Ammon's horn (tissue), 1 donor: ENCODE measurements around the gene VPS8.

ENCODE experiments used
- DNase-seq: peaks from one replicate; pipeline ENCODE4 v3.0.0-alpha.2; 2016; ENCODE audit warnings: low spot score

VPS8 gene

GRCh38 chr3:184812662-184813042 is 686 bp downstream of the VPS8 start:
- no peak for DNase-seq

DNA sequence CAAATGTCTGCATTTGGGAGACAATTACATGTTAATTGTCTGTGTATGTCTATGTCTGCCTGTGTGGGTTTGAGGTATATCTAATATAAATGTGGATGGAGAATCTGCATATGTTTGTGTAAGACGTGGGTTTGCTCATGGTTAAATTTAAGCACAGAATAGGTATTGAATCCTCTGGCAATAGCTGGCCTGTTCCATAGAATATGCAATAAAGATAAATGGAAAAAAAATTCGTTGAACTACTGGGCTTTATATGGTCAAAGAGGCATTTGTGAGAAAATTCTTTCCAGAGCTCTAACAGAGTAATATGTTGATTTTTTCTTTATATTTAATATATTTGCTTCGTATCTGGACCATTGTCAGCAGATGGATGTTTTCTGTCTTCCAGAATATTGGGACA is 1.4 kb downstream of the VPS8 start:
- no peak for DNase-seq

DNA sequence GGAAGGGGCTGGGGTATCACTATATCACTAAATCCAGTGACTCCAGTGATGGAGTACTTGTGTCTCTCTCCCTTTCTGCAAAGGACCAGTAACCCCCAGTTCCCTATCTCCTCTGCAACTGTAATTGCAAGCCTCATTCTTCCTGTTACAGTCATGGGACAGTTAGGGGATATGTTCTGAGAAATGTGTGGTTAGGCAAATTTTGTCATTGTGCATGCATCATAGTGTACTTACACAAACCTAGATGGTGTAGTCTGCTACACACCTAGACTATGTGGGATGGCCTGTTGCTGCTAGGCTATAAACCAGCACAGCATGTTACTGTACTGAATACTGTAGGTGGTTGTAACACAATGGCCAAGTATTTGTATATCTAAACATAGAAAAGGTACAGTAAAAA is 2.2 kb downstream of the VPS8 start:
- DNase-seq: no peak

DNA sequence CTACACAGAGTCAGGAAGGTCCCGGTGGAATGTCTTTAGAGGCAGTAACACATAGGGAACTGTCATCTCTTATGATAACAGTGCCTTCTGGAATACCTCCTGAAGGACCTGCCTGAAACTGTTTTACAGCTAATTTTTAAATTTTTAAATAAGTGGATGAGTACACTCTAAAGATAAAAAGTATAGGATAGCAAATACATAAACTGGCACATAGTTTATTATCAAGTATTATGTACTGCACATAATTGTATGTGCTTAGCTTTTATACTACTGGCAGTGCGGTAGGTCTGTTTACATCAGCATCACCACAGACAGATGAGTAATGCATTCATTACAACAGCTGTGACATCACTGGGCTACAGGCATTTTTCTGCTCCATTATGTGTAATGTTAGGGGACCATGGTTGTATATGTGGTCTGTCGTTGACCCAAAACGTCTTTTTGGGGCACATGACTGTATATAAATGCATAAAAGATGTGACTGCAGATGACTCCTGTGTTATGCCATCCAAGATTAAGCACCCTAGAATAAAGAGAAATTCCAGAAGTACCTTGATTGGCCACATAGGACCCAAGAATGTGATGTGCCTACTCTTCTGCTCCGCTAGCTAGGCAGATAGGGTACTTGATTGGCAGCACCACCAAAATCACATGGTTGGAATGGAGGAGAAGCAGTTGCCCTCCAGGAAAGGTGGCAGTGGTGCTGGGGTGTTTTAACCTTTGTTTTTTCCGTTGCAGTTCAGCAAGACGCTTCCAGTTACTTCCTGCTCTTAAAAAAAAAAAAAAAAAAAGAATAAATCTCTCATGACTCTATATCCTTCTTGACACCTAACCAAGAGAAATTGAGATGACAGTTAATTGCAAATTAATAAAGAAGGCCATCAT is 3.3 kb downstream of the VPS8 start:
- DNase-seq: no peak

DNA sequence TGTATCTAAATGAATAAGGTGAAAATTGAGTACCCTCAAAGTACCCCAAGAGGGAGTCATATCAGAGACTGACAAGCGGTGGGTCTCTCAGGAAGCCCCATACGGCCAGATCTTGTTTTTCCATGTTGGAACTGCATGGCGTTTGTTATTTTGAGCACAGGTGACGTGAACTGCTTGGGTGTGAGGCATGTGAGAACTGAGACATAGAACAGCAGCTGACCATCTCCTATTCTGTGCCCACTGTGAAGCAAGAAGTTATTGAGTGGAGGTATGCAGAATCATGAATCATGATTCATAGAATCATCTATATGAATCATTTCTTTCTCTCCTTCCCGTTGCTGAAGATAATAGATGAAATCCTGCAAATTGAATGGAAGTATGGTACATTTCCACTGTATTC is 4.6 kb downstream of the VPS8 start:
- DNase-seq: no peak

GRCh38 chr3:184820525-184820924 is 8.6 kb downstream of the VPS8 start:
- no peak for DNase-seq

DNA sequence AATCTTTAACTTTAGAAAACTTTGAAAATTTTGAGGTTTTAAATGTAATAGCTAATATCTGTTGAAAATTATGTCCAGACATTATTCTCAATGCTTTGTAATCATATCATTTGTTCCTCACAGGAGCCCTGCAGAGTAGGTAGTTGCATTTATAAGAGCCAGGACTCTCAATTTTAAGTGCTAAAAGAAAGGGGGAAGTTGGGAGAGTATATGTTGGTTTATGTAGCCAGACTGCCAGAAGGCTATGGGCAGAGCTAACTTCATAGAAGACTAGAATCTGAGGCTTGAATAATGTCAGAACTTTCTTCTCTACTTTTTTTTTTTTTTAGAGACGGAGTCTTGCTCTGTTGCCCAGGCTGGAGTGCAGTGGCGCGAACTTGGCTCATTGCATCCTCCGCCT is 9.1 kb downstream of the VPS8 start:
- DNase-seq: no peak

DNA sequence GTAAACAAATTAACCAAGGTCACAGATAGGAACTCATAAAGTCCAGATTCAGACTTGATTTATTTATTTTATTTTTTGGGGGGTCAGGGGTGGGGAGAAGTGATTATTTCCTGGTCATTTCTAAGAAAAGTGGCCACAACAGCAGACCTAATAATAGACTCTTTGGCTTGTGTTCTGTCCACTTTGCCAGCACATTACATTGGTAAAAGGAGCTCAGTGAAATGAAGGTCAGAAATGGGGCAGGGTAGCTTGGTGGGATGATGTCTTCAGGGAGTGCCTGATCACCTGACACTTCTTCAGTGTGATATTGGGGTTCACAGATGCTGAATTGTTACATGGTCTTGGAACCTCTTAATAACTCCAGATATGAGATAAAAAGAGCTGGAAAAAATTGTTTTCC is 10.1 kb downstream of the VPS8 start:
- no peak for DNase-seq

DNA sequence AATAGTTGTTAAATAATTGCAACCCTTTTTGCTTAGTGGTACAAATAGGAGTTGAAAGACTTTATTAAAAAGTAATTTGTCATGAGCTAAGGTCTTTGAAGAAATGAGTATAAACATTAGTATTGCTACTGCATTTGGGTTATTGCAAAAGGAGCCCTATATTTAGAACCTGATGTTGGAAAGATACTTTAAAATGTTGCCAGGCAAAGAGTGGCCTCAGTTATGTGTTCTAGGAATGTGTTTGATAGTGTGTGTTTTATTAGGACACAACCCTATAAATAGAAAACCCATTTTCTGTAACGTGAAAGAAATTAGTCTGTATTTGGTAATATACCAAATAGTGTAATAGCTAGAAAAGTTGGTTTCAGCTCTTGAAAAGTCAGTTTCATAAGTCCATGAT is 10.7 kb downstream of the VPS8 start:
- no peak for DNase-seq

GRCh38 chr3:184823990-184824389 is 12.0 kb downstream of the VPS8 start:
- DNase-seq: no peak

DNA sequence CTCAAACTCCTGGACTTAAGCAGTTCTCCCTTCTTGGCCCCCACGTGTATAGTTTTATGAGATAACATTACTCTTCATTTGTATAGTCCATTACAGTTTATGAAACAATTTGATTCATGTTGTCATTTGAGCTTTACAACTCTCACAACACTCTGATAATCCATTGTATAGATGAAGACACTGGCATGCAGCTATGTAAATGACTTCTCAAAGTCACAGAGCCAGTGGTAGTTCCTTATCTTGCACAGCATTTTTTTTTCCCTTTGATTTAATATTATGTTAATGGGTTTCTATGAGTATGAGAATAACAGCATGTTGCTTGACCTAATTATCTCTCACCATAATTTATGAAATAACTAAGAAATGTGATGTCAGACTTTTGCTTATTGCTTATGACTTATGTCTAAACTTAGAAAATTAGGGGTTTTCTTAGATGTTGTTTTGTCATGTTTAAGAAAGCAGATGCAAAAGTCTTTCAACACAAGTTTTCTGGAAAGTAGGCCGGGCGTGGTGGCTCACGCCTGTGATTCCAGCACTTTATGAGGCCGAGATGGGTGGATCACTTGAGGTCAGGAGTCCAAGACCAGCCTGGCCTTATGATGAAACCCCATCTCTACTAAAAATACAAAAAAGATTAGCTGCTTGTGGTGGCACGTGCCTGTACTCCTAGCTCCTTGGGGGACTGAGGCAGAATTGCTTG is 13.3 kb downstream of the VPS8 start:
- no peak for DNase-seq

DNA sequence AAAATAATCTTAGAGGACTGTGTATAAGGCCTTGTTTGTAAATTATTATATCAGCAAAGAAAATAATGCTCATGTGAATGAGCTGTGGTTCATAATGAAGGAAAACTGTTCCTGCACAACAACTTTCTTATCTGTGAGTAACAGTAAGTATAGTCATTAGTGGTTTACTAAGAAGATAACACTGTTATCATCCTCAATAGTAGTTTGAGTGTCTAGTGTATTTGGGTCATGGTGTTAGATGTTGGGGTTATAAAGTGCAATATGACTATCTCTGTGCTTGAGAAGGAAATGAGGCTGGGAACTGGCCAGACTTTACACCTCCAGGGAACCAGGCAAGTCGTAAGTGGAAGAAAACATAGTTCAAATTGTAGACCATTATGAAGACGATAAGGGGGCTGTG is 15.6 kb downstream of the VPS8 start:
- DNase-seq: no peak

GRCh38 chr3:184832044-184832443 is 20.1 kb downstream of the VPS8 start:
- no peak for DNase-seq

- no peak for DNase-seq
These were observed 20.9 kb downstream of the VPS8 start for GRCh38 chr3:184832903-184833302.

- no peak for DNase-seq
These were observed 24.3 kb downstream of the VPS8 start for GRCh38 chr3:184836090-184836822.

- DNase-seq: no peak
These were observed 30.5 kb downstream of the VPS8 start for GRCh38 chr3:184842433-184842832.

DNA sequence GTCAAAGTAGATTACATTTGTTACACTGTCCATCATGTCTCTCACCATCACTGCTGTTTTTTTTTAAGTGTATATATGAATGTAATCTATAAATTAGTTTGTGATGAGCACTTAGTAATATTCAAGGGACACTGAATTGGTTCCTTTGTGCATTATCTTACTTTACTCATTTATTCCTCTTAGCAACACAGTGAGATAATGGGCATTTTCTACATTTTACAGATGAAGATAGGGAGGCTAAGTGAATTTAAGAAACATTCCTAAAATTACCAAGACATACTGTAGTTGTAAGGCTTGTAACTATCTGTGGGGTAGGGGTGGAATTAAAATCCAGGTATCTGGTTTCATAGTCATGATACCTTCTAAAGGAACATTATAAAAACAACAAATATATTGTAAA is 33.9 kb downstream of the VPS8 start:
- no peak for DNase-seq

DNA sequence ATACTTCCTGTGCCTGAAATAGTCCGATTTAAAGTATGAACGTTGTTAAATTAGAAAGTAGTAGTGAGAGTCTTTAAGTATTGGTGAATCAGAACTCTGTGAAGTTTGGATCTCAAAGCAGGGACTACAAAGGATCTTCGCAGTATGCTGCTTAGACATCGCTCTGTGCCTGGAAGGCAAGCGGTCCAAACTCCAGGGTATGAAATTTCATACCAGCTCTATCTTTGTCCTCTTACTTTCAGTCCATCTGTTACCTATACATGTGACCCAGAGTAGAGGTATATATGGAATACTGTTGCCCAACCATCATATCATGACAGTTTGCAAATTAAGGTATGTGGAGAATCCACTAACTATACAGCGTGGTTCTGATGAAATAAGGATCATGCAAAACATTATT is 34.5 kb downstream of the VPS8 start:
- no peak for DNase-seq

- no peak for DNase-seq
These were observed 37.0 kb downstream of the VPS8 start for GRCh38 chr3:184848934-184849333.

GRCh38 chr3:184850201-184850600 is 38.2 kb downstream of the VPS8 start:
- DNase-seq: no peak

GRCh38 chr3:184857099-184857498 is 45.1 kb downstream of the VPS8 start:
- DNase-seq: no peak

DNA sequence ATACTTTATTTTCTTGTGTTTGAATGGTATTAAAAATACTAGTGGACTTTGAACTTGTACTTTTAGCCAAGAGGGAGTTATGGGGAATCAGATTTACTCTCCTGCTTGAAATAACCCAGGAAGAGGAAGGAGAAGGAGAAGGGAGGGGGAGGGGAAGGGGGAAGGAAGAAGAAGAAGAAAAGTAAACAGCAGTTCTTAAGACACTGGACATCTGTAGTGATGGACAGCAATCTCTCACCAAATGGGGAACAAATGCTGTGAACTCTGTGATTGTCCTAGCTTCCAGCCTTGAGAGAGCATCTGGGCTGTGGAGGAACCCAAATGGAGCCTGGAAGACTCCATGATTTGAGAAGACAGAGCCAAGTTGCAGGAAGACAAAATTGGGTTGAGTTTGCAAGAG is 52.0 kb downstream of the VPS8 start:
- DNase-seq: peak; percentile 8

DNA sequence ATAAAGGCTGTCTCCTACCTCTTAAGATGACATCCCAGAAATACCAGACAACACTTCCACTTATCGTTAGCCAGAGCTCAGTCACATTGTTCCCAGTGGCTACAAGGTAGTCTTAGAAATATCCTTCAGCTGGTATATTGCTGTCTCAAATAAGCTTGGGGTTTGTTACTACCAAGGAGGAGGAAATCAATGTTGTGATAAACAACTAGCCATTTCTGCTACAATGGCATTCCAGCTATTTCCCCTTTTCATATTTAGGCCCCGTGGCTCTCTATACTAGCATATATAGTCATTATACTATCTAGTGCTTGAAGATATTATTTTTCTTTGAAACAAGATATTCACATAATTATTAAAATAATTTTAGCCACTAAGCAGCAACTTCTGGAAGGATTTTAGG is 56.5 kb downstream of the VPS8 start:
- no peak for DNase-seq
